Naive thymus-derived CD4-positive, alpha-beta T cell (primary cell): ENCODE results near the gene HUS1. TPM values are rescaled to one million over a fixed set of nuclear protein-coding genes. Genes with fewer than 3 reads are reported as not detected.
A peak's percentile ranks its signal among the peaks of the same experiment; 100 is the strongest.

Source experiments
- ATAC-seq: fragments of 150-1000 bp; cut with Tn5 transposase; 2 replicates; pipeline ENCODE4 v1.10.0; 2021; ENCODE audit warnings: mild to moderate bottlenecking, moderate library complexity
- CTCF ChIA-PET: fragments of 350-600 bp; sonication (Branson Sonifier 250); formaldehyde crosslinking; loops from one replicate; lab custom pipeline; 2021; ENCODE audit warnings: antibody characterized with exemption; lab: Charles Lee
- POLR2A ChIA-PET: fragments of 350-600 bp; sonication (Branson Sonifier 250); formaldehyde crosslinking; loops from one replicate; lab custom pipeline; 2021; ENCODE audit warnings: antibody characterized with exemption, inconsistent platforms; lab: Charles Lee
- DNase-seq, 9 donors: peaks; one replicate each; pipeline versions ENCODE4 v3.0.0 to v3.0.0-alpha.2; 2020 to 2022; ENCODE audit warnings: mixed read lengths in 1 of 9
- H3K27ac ChIP-seq: one replicate; pipeline ENCODE4 v1.7.0; 2013; ENCODE audit warnings: mild to moderate bottlenecking, low read depth, low read length, moderate library complexity
- H3K27me3 ChIP-seq, 2 donors: one replicate each; pipeline ENCODE4 v1.7.0; 2013; ENCODE audit warnings: low read length in 2 of 2, mild to moderate bottlenecking in 2 of 2, moderate library complexity in 2 of 2; ENCODE audit not compliant: control insufficient read depth in 2 of 2, insufficient read depth in 2 of 2
- H3K36me3 ChIP-seq, 3 experiments: 1 replicate in 2 of 3; 2 replicates in 1 of 3; pipeline ENCODE4 v1.7.0; 2013; ENCODE audit warnings: low read length in 3 of 3, mild to moderate bottlenecking in 3 of 3, moderate library complexity in 1 of 3; ENCODE audit not compliant: insufficient read depth in 3 of 3, control insufficient read depth in 2 of 3
- H3K4me1 ChIP-seq, 2 donors: one replicate each; pipeline ENCODE4 v1.7.0; 2013; ENCODE audit warnings: low read length in 2 of 2, mild to moderate bottlenecking in 2 of 2, moderate library complexity in 1 of 2; ENCODE audit not compliant: control insufficient read depth in 2 of 2, insufficient read depth in 2 of 2
- H3K4me3 ChIP-seq: 2 replicates; pipeline ENCODE4 v1.7.0; 2013; ENCODE audit warnings: mild to moderate bottlenecking, low read length
- H3K9me3 ChIP-seq, 3 experiments: 1 replicate in 2 of 3; 2 replicates in 1 of 3; pipeline ENCODE4 v1.7.0; 2013; ENCODE audit warnings: low read length in 3 of 3; ENCODE audit not compliant: control insufficient read depth in 2 of 3
- H3K27ac Mint-ChIP-seq, 9 donors: one replicate each; pipeline ENCODE4 v1.8.0; 2020 to 2022; ENCODE audit warnings: mixed read lengths in 9 of 9, mild to moderate bottlenecking in 8 of 9, moderate library complexity in 5 of 9, inconsistent platforms in 2 of 9
- H3K27me3 Mint-ChIP-seq, 5 donors: one replicate each; pipeline ENCODE4 v1.8.0; 2021 to 2022; ENCODE audit warnings: mixed read lengths in 5 of 5, mild to moderate bottlenecking in 1 of 5
- H3K36me3 Mint-ChIP-seq, 5 donors: one replicate each; pipeline ENCODE4 v1.8.0; 2020 to 2022; ENCODE audit warnings: mixed read lengths in 5 of 5, mild to moderate bottlenecking in 3 of 5, inconsistent platforms in 1 of 5
- H3K4me1 Mint-ChIP-seq, 7 donors: one replicate each; pipeline ENCODE4 v1.8.0; 2020 to 2022; ENCODE audit warnings: mixed read lengths in 7 of 7, mild to moderate bottlenecking in 3 of 7, inconsistent platforms in 1 of 7
- H3K4me3 Mint-ChIP-seq, 10 donors: one replicate each; pipeline ENCODE4 v1.8.0; 2020 to 2022; ENCODE audit warnings: mild to moderate bottlenecking in 10 of 10, mixed read lengths in 10 of 10, moderate library complexity in 6 of 10, inconsistent platforms in 2 of 10
- H3K9me3 Mint-ChIP-seq, 11 donors: one replicate each; pipeline ENCODE4 v1.8.0; 2020 to 2022; ENCODE audit warnings: mixed read lengths in 11 of 11, mild to moderate bottlenecking in 4 of 11, inconsistent platforms in 1 of 11, moderate library complexity in 1 of 11
- intact Hi-C, 2 donors: fragments of 100-400 bp; cut with micrococcal nuclease; formaldehyde crosslinking; loops; one replicate each; pipeline ENCODE4 v1.15.1; 2023
- polyA plus RNA-seq, 2 donors: library from polyadenylated mRNA; unstranded; fragments of 300-500 nt; fragmentation: Illumina TruSeq; gene quantifications; one replicate each; pipeline ENCODE4 v1.2.3, GENCODE V29; 2021
- total RNA-seq, 6 experiments: library from RNA in 5 of 6; stranded (reverse) in 5 of 6; gene quantifications; 1 replicate in 5 of 6; 2 replicates in 1 of 6; pipeline ENCODE4 v1.2.3 and lab custom pipeline; 2021 to 2026

HUS1 gene
- total and polyA plus RNA-seq, 7 experiments from 2014 or later: 36.1 to 84.0 (median 67.6) TPM

DNA sequence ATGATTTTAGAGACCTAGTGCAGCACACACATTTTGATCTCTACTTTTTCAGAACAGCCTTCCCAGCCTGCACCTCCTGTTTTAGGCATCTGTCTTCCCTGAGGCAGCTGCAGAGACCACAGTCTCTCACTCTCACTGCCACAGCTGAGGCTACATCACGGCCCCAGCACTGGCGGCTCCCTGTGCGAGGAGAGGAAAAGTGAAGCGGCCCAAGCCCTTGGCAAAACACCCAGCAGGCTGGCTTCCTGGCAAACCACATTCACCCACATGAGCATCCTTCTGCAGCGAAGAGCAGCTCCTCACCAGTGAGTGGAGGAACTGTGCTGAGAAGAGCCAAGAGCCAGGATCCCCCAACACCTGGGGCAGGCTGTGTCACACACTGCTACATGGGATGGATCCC is 14.0 kb downstream of the HUS1 start:
- Histone ChIP-seq H3K27ac (no peak overlapping the region), H3K36me3 (peaks cover 14 to 88% (median 41%) of the 10 kb centered on the region in 3 experiments), H3K4me1 (no peaks in the 10 kb centered on the region), H3K4me3 (no peak overlapping the region), H3K27me3 (no peaks in the 10 kb centered on the region), H3K9me3 (no peaks in the 10 kb centered on the region)
- DNase-seq (no peak), ATAC-seq (no peak)
- ChIA-PET POLR2A (no interaction called here), CTCF (interaction anchor here (0.6 kb wide), 1 partner anchor 142 kb away, joined by 3 read pairs; no protein-coding TSS in a partner anchor)
- intact Hi-C loops: no loop called here
- Mint-ChIP-seq H3K4me1 (peaks cover 14 to 32% (median 22%) of the 10 kb centered on the region in 7 donors), H3K9me3 (peaks cover 0 to 2% (median 0%) of the 10 kb centered on the region in 11 donors), H3K4me3 (no peak overlapping the region), H3K27me3 (no peaks in the 10 kb centered on the region), H3K27ac (peak overlapping the region in 3 of 9 donors; percentile 42 to 70 (median 58)), H3K36me3 (peaks cover 41 to 81% (median 48%) of the 10 kb centered on the region in 5 donors)

DNA sequence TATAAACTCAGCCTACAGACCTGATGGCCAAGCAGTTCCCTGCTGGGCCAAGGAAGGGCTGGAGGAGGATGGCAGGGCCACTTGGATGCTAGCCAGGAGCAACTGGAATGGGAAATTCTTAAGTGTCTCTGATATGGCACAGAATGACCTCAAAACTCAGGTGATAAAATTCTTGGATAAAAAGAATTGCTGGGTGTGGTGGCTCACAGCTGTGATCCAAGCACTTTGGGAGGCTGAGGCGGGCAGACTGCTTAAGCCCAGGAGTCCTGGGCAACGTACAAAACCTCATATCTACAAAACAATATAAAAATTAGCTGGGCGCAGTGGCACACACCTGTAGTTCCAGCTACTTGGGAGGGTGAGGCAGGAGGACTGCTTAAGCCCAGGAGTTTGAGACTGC is 17.2 kb downstream of the HUS1 start:
- DNase-seq: no peak
- Mint-ChIP-seq H3K27me3 (no peaks in the 10 kb centered on the region), H3K9me3 (peaks cover 0 to 6% (median 0%) of the 10 kb centered on the region in 11 donors), H3K36me3 (peaks cover 31 to 77% (median 46%) of the 10 kb centered on the region in 5 donors), H3K4me3 (no peak overlapping the region), H3K27ac (no peak overlapping the region), H3K4me1 (peaks cover 0 to 20% (median 11%) of the 10 kb centered on the region in 7 donors)
- Histone ChIP-seq H3K4me3 (no peak overlapping the region), H3K4me1 (no peaks in the 10 kb centered on the region), H3K36me3 (peaks cover 7 to 70% (median 19%) of the 10 kb centered on the region in 3 experiments), H3K27ac (no peak overlapping the region), H3K27me3 (no peaks in the 10 kb centered on the region), H3K9me3 (no peaks in the 10 kb centered on the region)
- intact Hi-C loops: no loop called here
- ATAC-seq: no peak
- CTCF ChIA-PET: interaction anchor here (0.8 kb wide), 1 partner anchor 146 kb away, joined by 3 read pairs; no protein-coding TSS in a partner anchor
- POLR2A ChIA-PET: no interaction called here

DNA sequence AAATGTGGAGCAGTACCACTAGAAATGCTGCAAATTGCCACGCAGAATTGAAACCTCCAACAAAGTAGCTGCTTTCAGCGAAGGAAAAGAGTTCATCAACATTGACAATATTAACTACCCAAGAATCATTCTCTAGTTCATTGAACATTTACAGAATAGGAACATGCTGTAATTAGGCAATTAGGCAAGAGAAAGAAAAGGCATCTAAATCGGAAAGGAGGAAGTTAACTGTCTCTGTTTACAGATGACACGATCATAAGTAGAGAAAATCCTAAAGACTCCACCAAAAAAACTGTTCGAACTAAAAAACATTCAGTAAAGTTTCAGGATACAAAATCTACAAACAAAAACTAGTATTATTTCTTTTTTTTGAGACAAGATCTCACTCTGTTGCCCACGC is 22.3 kb downstream of the HUS1 start:
- no peak for DNase-seq
- peaks cover 0 to 6% (median 0%) of the 10 kb centered on the region in 11 donors for H3K9me3 Mint-ChIP-seq
- H3K4me3 Mint-ChIP-seq: no peak overlapping the region
- peaks cover 12 to 49% (median 34%) of the 10 kb centered on the region in 5 donors for H3K36me3 Mint-ChIP-seq
- H3K36me3 ChIP-seq: peaks cover 0 to 36% (median 7%) of the 10 kb centered on the region in 3 experiments
- H3K4me1 ChIP-seq: no peaks in the 10 kb centered on the region
- intact Hi-C loops: no loop called here
- peaks cover 0 to 13% (median 7%) of the 10 kb centered on the region in 7 donors for H3K4me1 Mint-ChIP-seq
- CTCF ChIA-PET: interaction anchor here (0.8 kb wide), 1 partner anchor 88 kb away, joined by 3 read pairs; no protein-coding TSS in a partner anchor
- ATAC-seq: no peak
- no peaks in the 10 kb centered on the region for H3K9me3 ChIP-seq
- H3K27me3 ChIP-seq: no peaks in the 10 kb centered on the region
- H3K27ac ChIP-seq: no peak overlapping the region
- POLR2A ChIA-PET: no interaction called here
- H3K27me3 Mint-ChIP-seq: no peaks in the 10 kb centered on the region
- no peak overlapping the region for H3K4me3 ChIP-seq
- H3K27ac Mint-ChIP-seq: peak overlapping the region in 2 of 9 donors; percentile 22 to 25

DNA sequence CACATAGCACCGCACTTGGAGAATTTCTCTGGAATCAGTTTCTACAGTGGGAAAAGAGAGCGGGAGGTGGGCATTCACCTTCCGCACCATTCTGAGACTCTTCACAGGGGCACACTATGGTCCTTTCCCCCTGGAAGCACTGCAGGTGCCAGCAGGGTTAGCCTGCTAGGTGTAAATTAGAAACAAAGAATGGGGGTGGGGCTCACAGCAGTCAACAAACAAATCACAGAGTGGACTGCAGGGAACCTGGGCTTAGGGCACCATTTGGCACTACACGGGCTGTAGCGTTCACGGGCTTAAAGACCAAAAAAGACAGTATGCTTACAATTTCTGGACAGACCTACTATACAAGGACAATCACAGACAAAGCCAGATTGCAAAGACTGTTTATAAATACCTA is 23.2 kb downstream of the HUS1 start:
- Histone ChIP-seq H3K27ac (no peak overlapping the region), H3K27me3 (no peaks in the 10 kb centered on the region), H3K4me1 (no peaks in the 10 kb centered on the region), H3K4me3 (no peak overlapping the region), H3K36me3 (peaks cover 0 to 26% (median 7%) of the 10 kb centered on the region in 3 experiments), H3K9me3 (no peaks in the 10 kb centered on the region)
- intact Hi-C loops: no loop called here
- peaks cover 6 to 40% (median 28%) of the 10 kb centered on the region in 5 donors for H3K36me3 Mint-ChIP-seq
- DNase-seq (no peak), ATAC-seq (no peak)
- no peak overlapping the region for H3K4me3 Mint-ChIP-seq
- peaks cover 0 to 6% (median 0%) of the 10 kb centered on the region in 11 donors for H3K9me3 Mint-ChIP-seq
- peaks cover 0 to 13% (median 5%) of the 10 kb centered on the region in 7 donors for H3K4me1 Mint-ChIP-seq
- H3K27ac Mint-ChIP-seq: peak overlapping the region in 2 of 9 donors; percentile 25 to 75
- no peaks in the 10 kb centered on the region for H3K27me3 Mint-ChIP-seq
- ChIA-PET CTCF (no interaction called here), POLR2A (interaction anchor here (1.3 kb wide), 1 partner anchor 12 kb away, joined by 3 read pairs; no protein-coding TSS in a partner anchor)

DNA sequence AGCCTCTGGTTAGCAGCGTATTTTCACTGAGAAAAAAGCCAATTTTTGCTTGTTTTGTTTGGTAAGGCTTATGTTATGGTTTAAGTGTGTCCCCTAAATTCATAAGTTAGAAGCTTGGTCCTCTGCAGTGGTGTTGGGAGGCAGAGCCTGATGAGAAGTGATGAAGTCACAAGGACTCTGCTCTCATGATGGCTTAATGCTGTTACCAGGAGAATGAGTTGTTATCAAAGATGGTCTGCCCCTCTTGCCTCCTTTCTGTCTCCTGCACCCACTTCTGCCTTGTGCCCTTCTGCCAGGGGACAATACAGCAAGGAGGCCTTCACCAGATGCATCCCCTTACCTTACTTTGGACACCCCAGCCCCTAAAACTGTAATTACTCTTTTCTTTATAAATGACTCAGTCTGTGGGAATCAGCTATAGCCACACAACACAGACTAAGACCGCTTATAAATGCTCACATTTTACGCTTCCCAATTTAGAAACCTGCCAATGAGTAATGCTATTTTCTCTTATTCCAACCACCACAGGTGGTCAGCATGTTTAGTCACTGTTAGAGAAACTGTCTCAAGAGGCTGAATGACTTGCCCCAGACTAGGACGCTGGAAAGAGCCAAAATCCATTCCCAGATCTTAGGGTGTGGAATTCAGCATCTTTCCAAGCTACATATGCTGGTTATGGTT is 25.0 kb downstream of the HUS1 start:
- H3K27ac Mint-ChIP-seq: peak overlapping the region in 3 of 9 donors; percentile 10 to 52 (median 13)
- Histone ChIP-seq H3K4me1 (no peaks in the 10 kb centered on the region), H3K36me3 (peaks cover 0 to 20% (median 7%) of the 10 kb centered on the region in 3 experiments), H3K27me3 (no peaks in the 10 kb centered on the region), H3K4me3 (no peak overlapping the region), H3K27ac (no peak overlapping the region), H3K9me3 (no peaks in the 10 kb centered on the region)
- H3K9me3 Mint-ChIP-seq: peaks cover 0 to 6% (median 0%) of the 10 kb centered on the region in 11 donors
- intact Hi-C loops: no loop called here
- ATAC-seq: no peak
- no peak overlapping the region for H3K4me3 Mint-ChIP-seq
- H3K36me3 Mint-ChIP-seq: peaks cover 3 to 32% (median 20%) of the 10 kb centered on the region in 5 donors
- H3K4me1 Mint-ChIP-seq: peaks cover 0 to 13% (median 5%) of the 10 kb centered on the region in 7 donors
- ChIA-PET POLR2A (no interaction called here), CTCF (no interaction called here)
- DNase-seq: no peak
- H3K27me3 Mint-ChIP-seq: no peaks in the 10 kb centered on the region

DNA sequence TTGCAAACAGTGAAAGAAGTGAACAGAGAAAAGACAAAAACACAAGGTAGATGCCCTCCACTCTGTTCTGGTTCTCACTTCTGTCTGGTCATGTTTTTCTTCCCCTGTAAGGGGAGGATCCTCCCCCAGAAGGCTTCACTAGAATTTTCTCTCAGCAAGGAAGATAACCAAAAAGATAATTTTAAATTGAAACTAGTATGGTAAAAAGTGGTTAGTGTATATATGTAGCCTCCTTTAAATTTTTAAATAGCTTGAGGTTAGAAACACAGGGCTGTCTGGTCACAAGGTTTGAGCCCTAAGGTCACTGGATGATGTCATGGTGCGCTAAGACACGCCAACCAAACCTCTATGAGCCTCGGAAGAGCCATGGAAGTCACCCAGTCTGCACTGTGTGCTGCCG is 25.6 kb downstream of the HUS1 start:
- Mint-ChIP-seq H3K27me3 (no peaks in the 10 kb centered on the region), H3K4me3 (no peak overlapping the region), H3K27ac (peak overlapping the region in 1 of 9 donors; percentile 34), H3K4me1 (peaks cover 0 to 13% (median 5%) of the 10 kb centered on the region in 7 donors), H3K9me3 (peaks cover 0 to 6% (median 0%) of the 10 kb centered on the region in 11 donors), H3K36me3 (peaks cover 3 to 32% (median 20%) of the 10 kb centered on the region in 5 donors)
- Histone ChIP-seq H3K9me3 (no peaks in the 10 kb centered on the region), H3K4me1 (no peaks in the 10 kb centered on the region), H3K4me3 (no peak overlapping the region), H3K36me3 (peaks cover 0 to 20% (median 7%) of the 10 kb centered on the region in 3 experiments), H3K27me3 (no peaks in the 10 kb centered on the region), H3K27ac (no peak overlapping the region)
- ChIA-PET CTCF (interaction anchor here (1.2 kb wide), 1 partner anchor 157 kb away, joined by 3 read pairs; no protein-coding TSS in a partner anchor), POLR2A (no interaction called here)
- DNase-seq: no peak
- intact Hi-C loops: no loop called here
- ATAC-seq: no peak
